ENCODE data around the gene TTLL8. TPM values are rescaled to one million over a fixed set of nuclear protein-coding genes. Genes with fewer than 3 reads are reported as not detected.

TTLL8 gene
- total and polyA plus RNA-seq, 9 donors: not detected

- no peaks in the 10 kb centered on the region for H3K27me3 ChIP-seq
- no peak overlapping the region for H3K27ac ChIP-seq
- H3K36me3 ChIP-seq: no peaks in the 10 kb centered on the region
- no peak overlapping the region for H3K4me3 ChIP-seq
- DNase-seq: no peak
- WGBS, 3 donors: 87 to 88% (median 87%) methylated on average over 43 of the region's 43 CpGs
- no peaks in the 10 kb centered on the region for H3K4me1 ChIP-seq (ENCODE audit: insufficient read depth)
- TF ChIP-seq CTCF (IDR thresholded peaks at IDR 0.05) (no peak), POLR2A (IDR thresholded peaks at IDR 0.05) (no peak), EP300 (IDR thresholded peaks at IDR 0.05) (no peak)
- intact Hi-C loops (cut with DNase I): no loop called here
- no peaks in the 10 kb centered on the region for H3K9me3 ChIP-seq
Measured at GRCh38 chr22:50076646-50077535, 18.8 kb upstream of the TTLL8 start.

GRCh38 chr22:50074551-50075530, 16.7 kb upstream of the TTLL8 start:
- 81 to 87% (median 83%) methylated on average over 32 of the region's 32 CpGs for WGBS, 3 donors
- Histone ChIP-seq H3K4me1 (ENCODE audit: insufficient read depth) (no peaks in the 10 kb centered on the region), H3K27ac (no peak overlapping the region), H3K27me3 (no peaks in the 10 kb centered on the region), H3K36me3 (no peaks in the 10 kb centered on the region), H3K4me3 (no peak overlapping the region), H3K9me3 (no peaks in the 10 kb centered on the region)
- peak in 1 of 5 donors; percentile 31 for DNase-seq
- intact Hi-C loops (cut with DNase I): no loop called here
- no peak for TF ChIP-seq EP300 (IDR thresholded peaks at IDR 0.05)
- TF ChIP-seq CTCF (IDR thresholded peaks at IDR 0.05): no peak
- no peak for TF ChIP-seq POLR2A (IDR thresholded peaks at IDR 0.05)

GRCh38 chr22:50074056-50074455, 16.0 kb upstream of the TTLL8 start:
- H3K9me3 ChIP-seq: no peaks in the 10 kb centered on the region
- no peaks in the 10 kb centered on the region for H3K36me3 ChIP-seq
- no peak overlapping the region for H3K27ac ChIP-seq
- no peak for TF ChIP-seq CTCF (IDR thresholded peaks at IDR 0.05)
- no peak for TF ChIP-seq POLR2A (IDR thresholded peaks at IDR 0.05)
- no peak for TF ChIP-seq EP300 (IDR thresholded peaks at IDR 0.05)
- intact Hi-C loops (cut with DNase I): no loop called here
- H3K27me3 ChIP-seq: no peaks in the 10 kb centered on the region
- 76 to 77% (median 77%) methylated on average over 17 of the region's 17 CpGs for WGBS, 3 donors
- no peak for DNase-seq
- no peak overlapping the region for H3K4me3 ChIP-seq
- H3K4me1 ChIP-seq (ENCODE audit: insufficient read depth): no peaks in the 10 kb centered on the region

- H3K4me3 ChIP-seq: no peak overlapping the region
- WGBS, 3 donors: 83 to 89% (median 85%) methylated on average over 27 to 28 of the region's 28 CpGs
- H3K27me3 ChIP-seq: no peaks in the 10 kb centered on the region
- no peak for TF ChIP-seq POLR2A (IDR thresholded peaks at IDR 0.05)
- no peak for TF ChIP-seq CTCF (IDR thresholded peaks at IDR 0.05)
- TF ChIP-seq EP300 (IDR thresholded peaks at IDR 0.05): no peak
- intact Hi-C loops (cut with DNase I): no loop called here
- H3K36me3 ChIP-seq: no peaks in the 10 kb centered on the region
- no peak for DNase-seq
- H3K27ac ChIP-seq: no peak overlapping the region
- H3K4me1 ChIP-seq (ENCODE audit: insufficient read depth): no peaks in the 10 kb centered on the region
- no peaks in the 10 kb centered on the region for H3K9me3 ChIP-seq
Measured at GRCh38 chr22:50072714-50073538, 14.8 kb upstream of the TTLL8 start.
